Suprapubic skin (tissue), 4 donors: ENCODE results near the gene FKBP8.

Experiments used
- CTCF ChIP-seq, 2 donors: fragments of 200-600 bp in 1 of 2; fragments of 450-650 bp in 1 of 2; sonication (generic) in 1 of 2; IDR thresholded peaks; one replicate each; pipeline ENCODE4 v1.5.1; 2016 to 2019; ENCODE audit warnings: antibody characterized with exemption in 2 of 2, mild to moderate bottlenecking in 1 of 2, moderate library complexity in 1 of 2
- POLR2A ChIP-seq, 2 donors: fragments of 450-650 bp; IDR thresholded peaks; one replicate each; pipeline ENCODE4 v1.6.1; 2017; ENCODE audit warnings: antibody characterized with exemption in 2 of 2, mild to moderate bottlenecking in 2 of 2, moderate library complexity in 2 of 2
- POLR2AphosphoS5 ChIP-seq, 3 donors: sonication (generic); formaldehyde crosslinking; IDR thresholded peaks; one replicate each; pipeline ENCODE4 v1.6.1; 2017; ENCODE audit warnings: antibody characterized with exemption in 3 of 3

- no peak for TF ChIP-seq CTCF (IDR thresholded peaks at IDR 0.05)
- no peak for TF ChIP-seq POLR2A (IDR thresholded peaks at IDR 0.05)
- no peak for TF ChIP-seq POLR2AphosphoS5 (IDR thresholded peaks at IDR 0.05)
These were observed 17.1 kb downstream of the FKBP8 start for GRCh38 chr19:18526316-18526715.
